Motor neuron (in vitro differentiated cells): ENCODE results near the gene ID2. TPM values are rescaled to one million over a fixed set of nuclear protein-coding genes. Genes with fewer than 3 reads are reported as not detected.

Source experiments
- ATAC-seq, 8 experiments: fragments of 200-7000 bp; cut with Tn5 transposase; replicated peaks in 6 of 8; 2 replicates each; pipeline ENCODE4 v1.8.0; 2021; ENCODE audit warnings: mild to moderate bottlenecking in 8 of 8, moderate library complexity in 8 of 8
- H3K27ac ChIP-seq, 2 donors: fragments of 250-450 bp; sonication (Bioruptor Pico); 2 replicates each; pipeline ENCODE4 v1.9.0; 2021; ENCODE audit warnings: antibody characterized with exemption in 2 of 2, mild to moderate bottlenecking in 2 of 2, moderate library complexity in 1 of 2
- H3K4me1 ChIP-seq, 2 donors: fragments of 250-450 bp; sonication (Bioruptor Pico); replicated peaks in 1 of 2; 2 replicates each; pipeline ENCODE4 v1.6.1; 2021; ENCODE audit warnings: antibody characterized with exemption in 2 of 2, mild to moderate bottlenecking in 2 of 2, moderate library complexity in 1 of 2
- H3K4me3 ChIP-seq, 5 donors: fragments of 250-450 bp; sonication (Bioruptor Pico); 2 replicates each; pipeline ENCODE4 v1.9.0; 2021; ENCODE audit warnings: antibody characterized with exemption in 5 of 5, mild to moderate bottlenecking in 5 of 5, moderate library complexity in 4 of 5
- WGBS, 10 experiments: fragments of 450-650 bp; shearing (Covaris generic); methylation state at CpG; one replicate each; pipeline ENCODE4 v1.0.0; 2022; 5-methylcytosine and 5-hydroxymethylcytosine counted together
- in situ Hi-C, 9 experiments: fragments of 400-800 bp; cut with MboI; loops; one replicate each; pipeline ENCODE4 v1.15.0; 2021; ENCODE audit warnings: low sequenced_read_pairs in 9 of 9, low pct_unique_long_range_greater_than_20kb in 2 of 9; ENCODE audit not compliant: unreplicated experiment in 9 of 9
- total RNA-seq, 8 experiments: library from RNA; unstranded; fragments of 300-600 nt; gene quantifications; 2 replicates each; pipeline versions ENCODE4 v1.2.3 to v1.2.4, GENCODE V29; 2022

The ID2 gene
- total RNA-seq, 8 experiments from 2014 or later = 6.2 to 91.6 (median 38.9) TPM

DNA sequence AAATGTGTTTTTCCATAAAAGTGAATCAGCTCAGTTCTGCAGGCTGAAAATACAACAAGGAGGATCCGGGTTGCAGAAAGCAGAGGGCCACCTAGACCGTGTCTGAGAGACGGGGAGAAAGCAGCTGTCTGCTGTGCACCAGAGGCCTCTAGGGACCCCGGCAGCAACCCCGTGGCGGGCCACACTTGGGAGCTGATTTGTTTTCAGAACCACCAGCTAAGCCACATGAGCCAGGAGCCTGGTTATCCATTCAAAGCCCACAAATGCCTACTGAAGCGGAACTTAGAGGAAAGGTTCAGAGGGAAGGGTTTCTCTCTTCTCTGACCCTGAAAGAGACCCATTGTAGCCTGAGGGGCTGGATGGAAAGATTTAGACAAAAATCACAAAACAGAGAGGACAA lies 28.4 kb upstream of the ID2 start:
- WGBS, 10 experiments = 22 to 83% (median 80%) methylated on average over 1 to 7 of the region's 7 CpGs; no CpG with 5 or more reads in 3 of the 10 experiments
- peaks cover 13 to 15% of the 10 kb centered on the region in 2 donors for H3K4me1 ChIP-seq
- in situ Hi-C loops = no loop called here
- H3K4me3 ChIP-seq = no peak overlapping the region
- ATAC-seq = peak in 3 of 8 experiments; percentile 46 to 96 (median 93)
- H3K27ac ChIP-seq = no peak overlapping the region

- Histone ChIP-seq H3K4me1 (peaks cover 11 to 13% of the 10 kb centered on the region in 2 donors), H3K4me3 (no peak overlapping the region), H3K27ac (no peak overlapping the region)
- no peak for ATAC-seq
- 40 to 94% (median 74%) methylated on average over 1 to 6 of the region's 6 CpGs; no CpG with 5 or more reads in 4 of the 10 experiments for WGBS, 10 experiments
- in situ Hi-C loops = no loop called here
Measured at GRCh38 chr2:8654041-8654440, 27.8 kb upstream of the ID2 start.

DNA sequence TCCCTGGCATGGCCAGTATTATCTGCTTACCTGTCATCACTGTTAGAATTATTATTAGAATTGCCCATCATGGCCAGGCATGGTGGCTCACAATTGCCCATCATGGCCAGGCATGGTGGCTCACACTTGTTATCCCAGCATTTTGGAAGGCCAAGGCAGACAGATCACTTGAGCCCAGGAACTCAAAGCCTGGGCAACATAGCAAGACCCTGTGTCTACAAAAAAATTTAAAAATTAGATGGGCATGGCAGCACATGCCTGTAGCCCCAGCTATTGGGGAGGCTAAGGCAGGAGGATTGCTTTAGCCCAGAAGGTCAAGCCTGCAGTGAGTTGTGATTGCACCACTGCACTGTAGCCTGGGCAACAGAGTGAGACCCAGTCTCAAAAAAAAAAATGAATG lies 27.4 kb upstream of the ID2 start:
- in situ Hi-C loops = no loop called here
- Histone ChIP-seq H3K4me3 (no peak overlapping the region), H3K4me1 (peaks cover 11 to 13% of the 10 kb centered on the region in 2 donors), H3K27ac (no peak overlapping the region)
- no peak for ATAC-seq

- no peak overlapping the region for H3K4me3 ChIP-seq
- peaks cover 11 to 13% of the 10 kb centered on the region in 2 donors for H3K4me1 ChIP-seq
- H3K27ac ChIP-seq = no peak overlapping the region
- in situ Hi-C loops = no loop called here
- ATAC-seq = peak in 1 of 8 experiments; percentile 43
- WGBS, 10 experiments = 4 to 94% (median 63%) methylated on average over 1 to 5 of the region's 5 CpGs; no CpG with 5 or more reads in 1 of the 10 experiments
Measured at GRCh38 chr2:8656160-8656641, 25.7 kb upstream of the ID2 start.

- WGBS, 10 experiments = 53 to 100% (median 86%) methylated on average over 1 to 3 of the region's 4 CpGs; no CpG with 5 or more reads in 2 of the 10 experiments
- no peak overlapping the region for H3K27ac ChIP-seq
- in situ Hi-C loops = no loop called here
- H3K4me3 ChIP-seq = no peak overlapping the region
- no peak for ATAC-seq
- peaks cover 11 to 13% of the 10 kb centered on the region in 2 donors for H3K4me1 ChIP-seq
Measured at GRCh38 chr2:8656811-8657210, 25.0 kb upstream of the ID2 start.

DNA sequence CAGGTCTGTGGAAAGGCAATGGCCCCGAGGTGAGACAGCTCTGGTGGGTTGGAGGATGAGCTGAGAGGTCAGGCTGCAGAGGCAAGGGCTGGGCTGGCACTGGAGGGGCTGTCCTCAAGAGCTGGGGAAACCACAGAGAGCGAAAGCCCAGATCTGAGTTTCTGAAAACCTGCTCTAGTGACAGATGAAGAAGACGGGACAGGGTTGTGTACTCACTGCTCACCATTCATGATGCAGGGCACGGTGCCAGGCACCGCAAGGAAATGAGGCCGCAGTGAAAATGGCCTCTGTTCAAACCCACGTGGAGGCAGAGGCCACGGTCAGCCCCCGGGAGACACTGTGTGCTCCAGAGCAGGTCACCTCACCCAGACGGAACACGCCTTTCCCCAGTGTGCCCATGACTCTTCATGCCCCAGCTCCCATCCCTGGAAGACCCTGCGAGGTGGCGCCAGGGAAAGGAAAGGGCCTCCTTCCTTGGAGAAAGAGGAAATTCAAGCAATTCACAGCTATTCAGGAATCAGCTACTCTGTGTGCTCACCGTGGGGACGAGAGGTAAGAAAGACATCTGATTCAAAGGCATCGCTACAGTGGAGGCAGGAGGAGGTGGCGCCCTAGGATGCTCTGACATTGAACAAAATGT lies 24.3 kb upstream of the ID2 start:
- WGBS, 10 experiments = 86 to 100% (median 93%) methylated on average over 1 to 8 of the region's 17 CpGs; no CpG with 5 or more reads in 4 of the 10 experiments
- Histone ChIP-seq H3K4me1 (peaks cover 11 to 13% of the 10 kb centered on the region in 2 donors), H3K27ac (no peak overlapping the region), H3K4me3 (no peak overlapping the region)
- ATAC-seq = no peak
- in situ Hi-C loops = no loop called here

DNA sequence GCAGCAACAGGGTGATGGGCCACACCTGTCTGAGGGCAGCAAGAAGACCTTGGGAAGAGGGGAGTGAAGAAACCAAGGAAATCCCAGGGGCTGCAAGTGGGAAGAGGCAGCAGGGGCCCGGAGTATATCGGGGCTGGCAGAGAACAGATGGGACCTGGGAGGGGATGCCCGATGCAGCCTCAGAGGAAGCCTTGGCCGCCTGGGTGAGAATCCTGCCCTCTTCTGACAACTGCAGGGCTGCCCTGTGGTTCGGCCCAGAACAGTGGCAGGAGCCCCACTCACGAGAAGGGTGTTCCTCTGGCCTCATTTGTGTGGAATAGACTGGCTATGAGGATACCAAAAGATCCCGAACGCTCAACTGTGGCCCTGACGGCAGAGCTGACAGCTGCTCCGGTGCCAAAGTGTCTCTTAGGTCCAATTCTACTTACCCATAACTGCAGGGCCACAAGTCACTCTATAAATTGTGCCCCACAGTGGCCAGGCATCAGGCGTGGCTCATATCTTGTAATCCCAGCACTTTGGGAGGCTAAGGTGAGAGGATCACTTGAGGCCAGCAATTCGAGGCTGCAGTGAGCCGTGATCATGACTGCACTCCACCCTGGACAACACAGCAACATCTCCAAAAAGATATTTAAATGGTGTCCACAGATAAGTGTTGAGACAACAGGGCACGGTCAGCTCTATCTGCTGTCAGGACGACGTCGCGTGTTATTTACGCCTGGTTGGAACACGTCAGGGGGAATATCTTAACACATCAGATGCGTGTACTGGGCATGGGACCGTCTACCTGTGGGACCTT lies 23.6 kb upstream of the ID2 start:
- WGBS, 10 experiments = 89 to 100% (median 100%) methylated on average over 1 to 7 of the region's 22 CpGs; no CpG with 5 or more reads in 5 of the 10 experiments
- peaks cover 6 to 8% of the 10 kb centered on the region in 2 donors for H3K4me1 ChIP-seq
- in situ Hi-C loops = no loop called here
- H3K4me3 ChIP-seq = no peak overlapping the region
- no peak for ATAC-seq
- no peak overlapping the region for H3K27ac ChIP-seq

DNA sequence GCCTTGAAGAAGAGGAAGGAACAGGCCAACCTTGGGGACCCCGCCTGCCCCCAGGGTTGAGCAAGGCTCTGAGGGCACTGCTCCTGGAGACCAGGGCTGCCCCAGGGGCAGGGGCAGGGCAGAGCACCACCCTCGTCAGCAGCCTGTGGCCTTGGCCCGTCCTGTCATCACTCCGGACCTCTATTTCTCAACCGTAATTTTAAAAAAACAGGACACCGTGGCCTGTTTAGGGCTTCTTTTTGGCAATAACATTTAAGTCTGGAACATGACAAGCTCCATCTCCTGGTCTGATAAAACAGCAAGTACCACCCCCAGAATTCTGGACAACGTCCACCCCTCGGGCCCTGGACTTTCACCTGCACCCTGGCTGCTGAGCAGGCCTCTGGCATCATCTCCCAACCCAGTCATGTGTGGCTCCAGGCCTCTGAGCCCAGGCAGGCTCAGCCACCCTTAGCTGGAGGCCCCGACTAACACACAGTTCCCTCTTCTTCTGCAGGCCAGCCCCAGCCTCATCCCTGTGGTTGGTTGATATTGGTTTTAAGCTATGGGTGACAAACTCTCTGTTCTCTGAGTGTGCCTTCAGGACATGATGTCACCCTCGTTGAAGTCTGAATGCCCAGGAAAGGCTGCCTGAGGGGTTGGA lies 22.6 kb upstream of the ID2 start:
- H3K4me1 ChIP-seq = no peaks in the 10 kb centered on the region
- ATAC-seq = peak in 2 of 8 experiments; percentile 22 to 29
- no peak overlapping the region for H3K27ac ChIP-seq
- in situ Hi-C loops = no loop called here
- H3K4me3 ChIP-seq = no peak overlapping the region
- 60 to 100% (median 75%) methylated on average over 1 to 2 of the region's 10 CpGs; no CpG with 5 or more reads in 6 of the 10 experiments for WGBS, 10 experiments

- ATAC-seq = peak in 1 of 8 experiments; percentile 21
- in situ Hi-C loops = no loop called here
- Histone ChIP-seq H3K27ac (no peak overlapping the region), H3K4me1 (no peaks in the 10 kb centered on the region), H3K4me3 (no peak overlapping the region)
- WGBS, 10 experiments = 73 to 100% (median 90%) methylated on average over 1 to 5 of the region's 18 CpGs; no CpG with 5 or more reads in 4 of the 10 experiments
Measured at GRCh38 chr2:8659735-8660492, 21.9 kb upstream of the ID2 start.

- no peak overlapping the region for H3K27ac ChIP-seq
- in situ Hi-C loops = no loop called here
- WGBS, 10 experiments = 56 to 100% (median 94%) methylated on average over 1 to 6 of the region's 6 CpGs; no CpG with 5 or more reads in 4 of the 10 experiments
- no peak for ATAC-seq
- H3K4me3 ChIP-seq = no peak overlapping the region
- no peaks in the 10 kb centered on the region for H3K4me1 ChIP-seq
Measured at GRCh38 chr2:8661235-8661634, 20.6 kb upstream of the ID2 start.

GRCh38 chr2:8661736-8662135 lies 20.1 kb upstream of the ID2 start:
- peak in 2 of 8 experiments; percentile 29 to 53 for ATAC-seq
- no peak overlapping the region for H3K27ac ChIP-seq
- H3K4me3 ChIP-seq = no peak overlapping the region
- 13 to 100% (median 73%) methylated on average over 1 to 4 of the region's 7 CpGs; no CpG with 5 or more reads in 3 of the 10 experiments for WGBS, 10 experiments
- no peaks in the 10 kb centered on the region for H3K4me1 ChIP-seq
- in situ Hi-C loops = no loop called here

GRCh38 chr2:8662239-8662879 lies 19.5 kb upstream of the ID2 start:
- ATAC-seq = peak in 2 of 8 experiments; percentile 76 to 84
- in situ Hi-C loops = no loop called here
- WGBS, 10 experiments = 20 to 100% (median 85%) methylated on average over 2 to 7 of the region's 10 CpGs; no CpG with 5 or more reads in 3 of the 10 experiments

More at GRCh38 chr2:8662239-8662879, 19.5 kb upstream of the ID2 start:
- Histone ChIP-seq H3K4me1 (no peaks in the 10 kb centered on the region), H3K27ac (no peak overlapping the region), H3K4me3 (no peak overlapping the region)
